Right cardiac atrium (tissue), 5 donors: ENCODE results near the gene SIK3. TPM values are rescaled to one million over a fixed set of nuclear protein-coding genes. Genes with fewer than 3 reads are reported as not detected.

Experiments
- ATAC-seq, 2 donors: fragments of 200-7000 bp; cut with Tn5 transposase; one replicate each; pipeline versions ENCODE4 v1.8.0 to v1.9.1; 2020; ENCODE audit warnings: moderate library complexity in 2 of 2, mild to moderate bottlenecking in 1 of 2
- DNase-seq, 3 donors: peaks; one replicate each; pipeline ENCODE4 v3.0.0-alpha.2; 2020
- H3K27ac ChIP-seq: one replicate; pipeline ENCODE4 v1.5.1; 2013; ENCODE audit warnings: mild to moderate bottlenecking, low read length, control low read depth, moderate library complexity
- H3K27me3 ChIP-seq: one replicate; pipeline ENCODE4 v1.6.1; 2013; ENCODE audit not compliant: control insufficient read depth, insufficient read depth
- H3K4me1 ChIP-seq: one replicate; pipeline ENCODE4 v1.6.1; 2013; ENCODE audit warnings: low read length; ENCODE audit not compliant: control insufficient read depth, insufficient read depth
- H3K4me3 ChIP-seq: one replicate; pipeline ENCODE4 v1.5.1; 2013; ENCODE audit warnings: low read length, control low read depth
- H3K9me3 ChIP-seq: one replicate; pipeline ENCODE4 v1.6.1; 2013; ENCODE audit warnings: low read length; ENCODE audit not compliant: control insufficient read depth
- WGBS: extraction: QIAGEN DNeasy Blood & Tissue Kit; methylation state at CpG from one replicate; pipeline ENCODE4 v1.1.7; 2013; 5-methylcytosine and 5-hydroxymethylcytosine counted together
- intact Hi-C, 4 donors: fragments of 100-400 bp; cut with DNase I; formaldehyde crosslinking; loops; one replicate each; pipeline versions ENCODE4 v1.11.0 to v1.14.0; 2022 to 2023
- polyA plus RNA-seq: library from polyadenylated mRNA; stranded (reverse); fragments of 200-250 nt; gene quantifications from one replicate; pipeline ENCODE4 v1.2.3, GENCODE V29; 2013
- total RNA-seq, 4 donors: library from RNA; stranded (reverse); fragmentation: NEBNext Ultra II Directional; extraction: Animal tissue kit (Norgen Biotek cat#: 25700); gene quantifications; one replicate each; pipeline ENCODE4 v1.2.1, GENCODE V29; 2021
- donor health status: healthy with polysubstance abuse.
- donor health status: DM: no; HTN: yes; CAD: no.
- donor health status: DM: no; HTN: no; CAD: no.
- donor health status: DM: no; HTN: yes; CAD: no; lungs with severe emphysema.
- donor health status: DM: yes; HTN: yes; CAD: no.

The SIK3 gene
- total and polyA plus RNA-seq, 5 donors, result 13.4 to 46.6 (median 34.6) TPM

GRCh38 chr11:116958246-116958645 is 140.0 kb downstream of the SIK3 start:
- ATAC-seq, result peak in 1 of 2 donors; percentile 48
- H3K27me3 ChIP-seq, result no peaks in the 10 kb centered on the region
- no peaks in the 10 kb centered on the region for H3K9me3 ChIP-seq
- DNase-seq, result no peak
- WGBS, result 52% methylated on average over 3 of the region's 3 CpGs
- intact Hi-C loops, result no loop called here
- no peak overlapping the region for H3K4me3 ChIP-seq
- H3K27ac ChIP-seq, result no peak overlapping the region
- peaks cover 6% of the 10 kb centered on the region for H3K4me1 ChIP-seq

GRCh38 chr11:116955949-116956348 is 142.3 kb downstream of the SIK3 start:
- Histone ChIP-seq H3K4me3 (no peak overlapping the region), H3K4me1 (peaks cover 4% of the 10 kb centered on the region), H3K27ac (peak overlapping the region; percentile 62), H3K9me3 (no peaks in the 10 kb centered on the region), H3K27me3 (no peaks in the 10 kb centered on the region)
- intact Hi-C loops, result no loop called here
- ATAC-seq (peak; percentile 70 to 83), DNase-seq (no peak)
- 62% methylated on average over 4 of the region's 4 CpGs for WGBS

- ATAC-seq, result no peak
- intact Hi-C loops, result no loop called here
- Histone ChIP-seq H3K27ac (peak overlapping the region; percentile 62), H3K9me3 (no peaks in the 10 kb centered on the region), H3K4me1 (peaks cover 2% of the 10 kb centered on the region), H3K4me3 (no peak overlapping the region), H3K27me3 (no peaks in the 10 kb centered on the region)
- DNase-seq, result no peak
- WGBS, result 79% methylated on average over 3 of the region's 3 CpGs
Observed at GRCh38 chr11:116955548-116955947, 142.7 kb downstream of the SIK3 start.

- H3K4me3 ChIP-seq, result no peak overlapping the region
- intact Hi-C loops, result no loop called here
- DNase-seq (no peak), ATAC-seq (no peak)
- no peak overlapping the region for H3K27ac ChIP-seq
- no peaks in the 10 kb centered on the region for H3K27me3 ChIP-seq
- H3K9me3 ChIP-seq, result no peaks in the 10 kb centered on the region
- WGBS, result 67% methylated on average over 6 of the region's 6 CpGs
- peaks cover 2% of the 10 kb centered on the region for H3K4me1 ChIP-seq
Observed at GRCh38 chr11:116953530-116954285, 144.5 kb downstream of the SIK3 start.

- peaks cover 2% of the 10 kb centered on the region for H3K4me1 ChIP-seq
- WGBS, result 97% methylated on average over 3 of the region's 3 CpGs
- intact Hi-C loops, result no loop called here
- H3K9me3 ChIP-seq, result no peaks in the 10 kb centered on the region
- H3K27ac ChIP-seq, result no peak overlapping the region
- H3K4me3 ChIP-seq, result no peak overlapping the region
- DNase-seq, result no peak
- ATAC-seq, result no peak
- no peaks in the 10 kb centered on the region for H3K27me3 ChIP-seq
Observed at GRCh38 chr11:116951762-116952161, 146.5 kb downstream of the SIK3 start.

- H3K27ac ChIP-seq, result no peak overlapping the region
Observed at GRCh38 chr11:116950210-116950609, 148.0 kb downstream of the SIK3 start.

GRCh38 chr11:116948391-116948790 is 149.8 kb downstream of the SIK3 start:
- 83% methylated on average over 4 of the region's 4 CpGs for WGBS
- no peak overlapping the region for H3K4me3 ChIP-seq
- H3K4me1 ChIP-seq, result peaks cover 2% of the 10 kb centered on the region
- no peaks in the 10 kb centered on the region for H3K27me3 ChIP-seq
- ATAC-seq, result peak in 1 of 2 donors; percentile 36
- H3K27ac ChIP-seq, result no peak overlapping the region
- intact Hi-C loops, result no loop called here
- no peak for DNase-seq
- no peaks in the 10 kb centered on the region for H3K9me3 ChIP-seq

More at GRCh38 chr11:116950210-116950609, 148.0 kb downstream of the SIK3 start:
- 92% methylated on average over 4 of the region's 4 CpGs for WGBS
- Histone ChIP-seq H3K9me3 (no peaks in the 10 kb centered on the region), H3K27me3 (no peaks in the 10 kb centered on the region), H3K4me1 (peaks cover 2% of the 10 kb centered on the region), H3K4me3 (no peak overlapping the region)
- no peak for DNase-seq
- intact Hi-C loops, result no loop called here
- ATAC-seq, result no peak

GRCh38 chr11:116946414-116946813 is 151.8 kb downstream of the SIK3 start:
- no peak overlapping the region for H3K27ac ChIP-seq
- 77% methylated on average over 3 of the region's 3 CpGs for WGBS
- H3K4me3 ChIP-seq, result no peak overlapping the region
- ATAC-seq (peak in 1 of 2 donors; percentile 77), DNase-seq (no peak)
- no peaks in the 10 kb centered on the region for H3K9me3 ChIP-seq
- H3K27me3 ChIP-seq, result no peaks in the 10 kb centered on the region
- intact Hi-C loops, result no loop called here
- H3K4me1 ChIP-seq, result peaks cover 2% of the 10 kb centered on the region

GRCh38 chr11:116939499-116939898 is 158.7 kb downstream of the SIK3 start:
- ATAC-seq (no peak), DNase-seq (no peak)
- Histone ChIP-seq H3K9me3 (no peaks in the 10 kb centered on the region), H3K27me3 (no peaks in the 10 kb centered on the region), H3K27ac (no peak overlapping the region), H3K4me3 (no peak overlapping the region), H3K4me1 (peaks cover 2% of the 10 kb centered on the region)
- WGBS, result 99% methylated on average over 1 of the region's 1 CpG
- intact Hi-C loops, result no loop called here

GRCh38 chr11:116938471-116939070 is 159.7 kb downstream of the SIK3 start:
- DNase-seq (no peak), ATAC-seq (no peak)
- Histone ChIP-seq H3K4me3 (no peak overlapping the region), H3K4me1 (no peaks in the 10 kb centered on the region), H3K27ac (no peak overlapping the region), H3K27me3 (no peaks in the 10 kb centered on the region), H3K9me3 (no peaks in the 10 kb centered on the region)
- intact Hi-C loops, result no loop called here
- WGBS, result no CpG with 5 or more reads among the region's 2 CpGs

GRCh38 chr11:116936754-116937446 is 161.3 kb downstream of the SIK3 start:
- H3K27me3 ChIP-seq, result no peaks in the 10 kb centered on the region
- WGBS, result 98% methylated on average over 3 of the region's 3 CpGs
- ATAC-seq, result no peak
- H3K9me3 ChIP-seq, result no peaks in the 10 kb centered on the region
- peaks cover 1% of the 10 kb centered on the region for H3K4me1 ChIP-seq
- H3K27ac ChIP-seq, result no peak overlapping the region
- intact Hi-C loops, result no loop called here
- no peak for DNase-seq
- H3K4me3 ChIP-seq, result no peak overlapping the region
